HuH-7 (cell line): Measurements from ENCODE around the gene SMG6.

ENCODE experiments used
- DNase-seq: peaks from one replicate; pipeline ENCODE4 v3.0.0; 2011; ENCODE audit warnings: low spot score

The SMG6 gene

DNA sequence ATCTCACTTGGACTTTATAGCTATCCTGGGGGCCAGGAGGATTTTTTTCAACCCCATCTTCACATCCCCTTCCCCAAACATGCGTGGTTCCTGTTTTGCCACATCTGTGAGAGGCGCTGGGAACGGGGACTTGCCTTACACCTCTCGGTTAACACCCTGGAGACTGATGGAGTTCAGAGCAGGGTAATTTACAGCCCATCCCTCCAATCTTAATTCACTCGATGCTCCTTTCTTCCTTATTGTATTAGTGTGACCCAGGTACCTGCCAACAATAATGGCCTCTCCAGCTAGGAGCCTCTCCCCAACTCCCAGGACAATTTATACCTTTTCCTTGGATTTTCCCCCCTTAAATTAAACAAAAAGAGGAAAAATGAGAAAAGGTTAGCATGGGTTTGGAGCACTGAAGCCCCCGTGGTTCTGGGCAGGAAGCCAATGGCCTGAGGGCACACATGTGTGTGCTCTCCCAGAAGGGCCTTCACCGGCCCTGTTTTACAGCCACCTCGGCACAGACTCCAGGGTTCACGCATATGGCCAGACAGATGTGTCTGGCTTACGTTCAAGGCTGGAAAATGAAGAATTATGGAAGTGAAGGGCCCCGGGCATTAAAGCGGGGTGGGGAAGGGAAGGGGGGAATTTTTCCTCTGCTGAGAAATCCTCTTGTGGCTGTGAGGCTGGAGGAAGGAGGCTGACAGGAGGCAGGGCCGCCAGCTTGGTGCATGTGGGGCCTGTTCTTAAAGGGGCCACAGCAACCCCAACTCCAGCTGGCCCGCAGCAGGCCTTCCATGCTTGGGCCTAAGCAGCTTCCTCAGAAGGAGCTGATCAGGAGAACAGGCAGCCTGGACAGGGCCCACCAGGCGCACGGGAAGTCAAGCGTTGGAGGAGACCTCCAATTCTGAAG, 227.2 kb downstream of the SMG6 start:
- no peak for DNase-seq

DNA sequence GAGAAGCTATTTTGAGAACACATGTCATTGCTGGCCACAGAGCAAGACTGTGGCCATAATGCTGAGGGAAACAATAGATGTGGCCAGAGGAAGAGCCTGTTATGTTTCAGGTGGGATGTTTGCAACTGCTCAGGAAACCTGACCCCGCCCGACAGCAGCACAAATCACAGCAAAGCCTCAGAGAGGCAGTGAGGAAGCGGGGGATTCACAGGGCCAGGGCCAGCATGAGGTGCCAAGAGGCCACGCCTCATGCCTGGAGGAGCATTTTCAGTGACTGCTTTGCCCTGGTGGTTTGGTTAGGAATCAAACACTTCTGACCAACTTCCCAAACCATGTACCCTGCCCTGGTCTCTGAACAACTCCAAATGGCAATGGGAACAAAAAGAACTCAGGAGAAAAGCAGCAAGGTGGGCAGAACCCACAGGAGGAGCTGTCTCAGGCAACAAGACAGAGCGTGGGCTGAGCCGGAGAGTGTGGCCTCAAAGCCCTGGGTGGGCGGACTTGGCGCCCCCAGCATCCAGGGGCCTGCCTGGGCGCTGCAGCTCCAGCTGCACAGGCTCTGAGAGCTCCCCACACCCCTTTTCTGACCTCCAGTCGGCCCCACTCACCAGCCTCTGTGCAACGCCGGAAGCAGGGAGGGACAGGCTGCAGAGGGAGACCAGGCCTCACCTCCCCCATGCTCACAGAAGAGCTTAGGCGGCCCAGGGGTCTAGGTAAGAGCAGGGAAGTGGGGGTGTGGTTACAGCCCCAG, 228.1 kb downstream of the SMG6 start:
- no peak for DNase-seq

DNA sequence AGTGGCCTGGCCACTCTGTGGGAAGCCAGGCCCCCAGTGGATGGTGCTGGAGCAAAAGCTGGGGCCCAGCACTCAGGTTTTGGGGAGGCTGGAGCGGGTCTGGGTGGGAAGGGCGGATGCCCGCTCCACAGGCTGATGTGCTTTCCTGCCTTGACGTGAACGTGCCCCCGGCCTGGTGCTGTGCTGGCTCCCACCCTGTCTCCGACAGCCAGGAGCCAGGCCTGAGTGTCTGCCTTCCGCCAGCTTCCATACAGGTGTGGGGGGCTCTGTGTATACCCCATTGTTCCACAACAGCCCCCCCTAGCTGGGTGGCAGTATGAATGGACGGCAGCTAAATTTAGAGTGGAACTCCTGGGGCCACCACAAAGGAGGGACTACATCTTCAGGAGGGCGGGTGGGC, 228.7 kb downstream of the SMG6 start:
- DNase-seq: no peak

DNA sequence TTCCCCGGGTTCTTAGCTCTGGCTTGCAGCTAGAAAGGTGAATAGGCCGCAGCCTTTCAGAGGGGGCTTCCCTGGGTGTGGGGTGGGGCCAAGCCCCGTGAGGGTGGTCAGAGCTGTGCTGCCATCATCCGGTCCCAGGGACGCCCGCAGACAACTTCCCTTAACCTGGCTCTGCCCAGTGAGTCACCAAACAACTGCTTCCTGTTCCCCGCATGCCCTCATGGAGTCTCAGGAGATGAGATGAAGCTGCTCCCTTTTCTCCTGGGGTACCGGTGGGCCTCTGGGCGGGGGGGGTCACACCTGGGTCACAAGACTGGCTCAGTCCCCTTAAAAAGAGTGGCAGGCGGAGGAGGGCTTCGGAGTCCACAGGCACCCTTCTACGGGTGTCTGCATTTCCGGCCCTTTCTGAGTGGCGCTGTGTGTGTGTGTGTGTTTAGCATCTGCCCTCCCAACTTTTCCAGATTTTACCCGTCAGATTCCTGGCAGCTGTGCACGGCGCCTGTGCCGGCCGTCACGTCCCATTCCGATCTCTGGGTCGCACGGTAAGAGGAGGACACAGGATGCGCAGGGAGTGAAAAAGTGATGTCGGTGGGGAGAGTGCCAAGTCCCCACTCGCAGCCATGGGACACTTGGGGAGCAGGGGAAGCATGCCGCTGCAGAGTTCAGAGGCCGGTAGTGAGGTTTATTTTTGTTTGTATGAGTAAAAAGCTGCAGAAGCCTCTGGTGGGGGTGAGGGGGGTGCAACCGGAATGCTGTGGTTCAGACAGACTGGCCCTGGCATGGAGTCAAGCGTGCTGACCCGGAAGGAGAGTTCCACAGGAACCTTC, 231.9 kb downstream of the SMG6 start:
- DNase-seq: no peak

DNA sequence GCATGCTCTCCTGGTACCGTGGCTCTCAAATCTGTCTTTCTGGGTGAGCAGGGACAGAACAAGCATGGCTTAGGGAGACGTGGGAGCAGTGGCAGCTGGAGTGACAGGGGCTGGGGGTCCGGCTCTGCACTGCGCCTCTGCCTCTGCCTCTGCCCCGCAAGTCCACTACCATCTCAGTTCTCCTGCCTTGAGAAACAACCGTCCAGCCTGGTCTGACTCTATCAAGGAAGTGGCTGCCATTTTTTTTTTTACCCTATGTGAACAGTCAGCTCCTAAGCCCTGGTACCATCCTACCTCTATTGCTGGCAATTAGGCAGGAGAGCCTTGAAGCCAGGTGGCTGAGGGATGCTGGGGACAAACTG, 232.6 kb downstream of the SMG6 start:
- DNase-seq: no peak

DNA sequence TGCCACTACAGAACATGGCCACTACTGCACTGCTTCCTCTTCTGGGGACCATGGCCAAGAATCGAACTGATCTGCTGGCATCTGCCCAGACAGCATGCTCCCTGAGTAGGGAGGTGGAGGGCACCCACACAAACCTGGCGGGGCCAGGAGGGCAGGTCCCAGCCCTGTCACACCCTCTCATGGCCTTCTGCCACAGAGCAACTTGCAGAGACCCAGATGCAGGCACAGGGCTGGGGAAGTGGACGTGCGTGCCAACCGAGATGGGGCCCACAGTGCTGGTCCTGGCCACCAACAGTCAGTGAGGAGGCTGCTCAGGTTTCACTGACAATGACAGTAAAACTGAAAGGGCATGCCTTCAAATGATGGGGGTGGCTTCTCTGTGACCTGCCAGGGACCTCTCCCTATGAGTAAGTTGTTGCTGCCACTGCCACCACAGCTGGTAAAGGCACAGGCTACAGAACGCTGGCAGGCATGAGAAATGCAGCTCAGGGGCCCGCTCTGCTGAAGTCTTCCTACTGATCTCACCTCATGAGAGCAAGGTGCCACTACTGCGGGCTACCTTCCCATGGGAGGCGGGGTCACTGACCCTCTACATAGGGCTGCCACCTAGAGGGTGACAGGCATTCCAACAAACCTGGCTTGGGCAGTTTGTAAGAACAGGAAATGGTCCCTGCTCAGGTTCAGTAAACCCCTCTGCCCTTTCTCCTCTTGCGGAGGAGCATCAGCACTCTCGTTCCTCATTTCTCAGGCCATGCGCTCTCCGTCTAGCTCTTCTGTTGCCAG, 233.2 kb downstream of the SMG6 start:
- no peak for DNase-seq

DNA sequence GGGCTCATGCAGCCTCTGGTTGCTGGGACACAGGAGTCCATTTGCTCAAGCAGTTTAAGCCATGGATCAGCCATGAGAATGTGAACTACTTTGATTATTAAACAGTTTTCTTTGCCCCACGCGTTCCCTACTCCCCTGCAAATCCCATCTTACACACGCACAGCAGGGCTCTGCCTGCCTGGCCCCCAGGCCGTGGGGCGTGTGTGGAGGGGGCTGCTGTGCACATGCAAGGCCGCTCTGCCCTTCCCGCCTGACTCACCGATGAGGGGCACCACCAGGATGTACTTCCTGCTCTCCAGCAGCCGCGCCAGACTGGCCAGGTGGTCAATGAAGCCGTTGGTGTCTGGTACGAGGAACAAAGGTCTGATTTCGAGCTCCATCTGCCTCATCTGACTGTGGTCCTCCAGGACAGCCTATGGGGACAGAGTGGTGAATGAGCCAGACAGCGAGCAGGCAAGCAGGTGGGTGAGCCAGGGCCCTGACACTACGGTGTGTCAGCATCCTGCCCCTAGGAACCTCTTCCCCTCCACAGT, 235.0 kb downstream of the SMG6 start:
- DNase-seq: no peak

DNA sequence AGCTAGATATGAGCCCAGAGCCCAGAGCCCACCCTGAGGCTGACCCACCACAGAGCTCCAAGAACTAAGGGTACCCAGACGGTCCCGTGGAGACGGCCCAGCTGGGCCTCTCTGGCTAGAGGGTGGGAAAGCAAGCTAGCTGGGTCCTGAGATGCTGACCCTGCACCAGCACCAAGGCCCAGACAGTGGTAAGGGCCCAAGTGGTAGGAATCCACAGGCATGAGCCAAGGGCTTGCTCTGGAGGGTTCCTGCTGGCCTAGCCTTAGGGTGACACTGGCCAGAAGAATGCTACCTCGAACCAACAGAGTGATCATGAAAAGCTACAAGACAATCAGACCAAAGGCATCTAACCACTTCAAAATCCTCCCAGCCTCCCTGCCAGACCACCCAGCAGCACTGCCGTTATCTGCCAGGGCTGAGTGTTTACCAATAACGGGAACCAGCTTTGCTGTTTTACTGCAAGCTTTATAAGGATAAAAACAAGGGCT, 235.5 kb downstream of the SMG6 start:
- no peak for DNase-seq

DNA sequence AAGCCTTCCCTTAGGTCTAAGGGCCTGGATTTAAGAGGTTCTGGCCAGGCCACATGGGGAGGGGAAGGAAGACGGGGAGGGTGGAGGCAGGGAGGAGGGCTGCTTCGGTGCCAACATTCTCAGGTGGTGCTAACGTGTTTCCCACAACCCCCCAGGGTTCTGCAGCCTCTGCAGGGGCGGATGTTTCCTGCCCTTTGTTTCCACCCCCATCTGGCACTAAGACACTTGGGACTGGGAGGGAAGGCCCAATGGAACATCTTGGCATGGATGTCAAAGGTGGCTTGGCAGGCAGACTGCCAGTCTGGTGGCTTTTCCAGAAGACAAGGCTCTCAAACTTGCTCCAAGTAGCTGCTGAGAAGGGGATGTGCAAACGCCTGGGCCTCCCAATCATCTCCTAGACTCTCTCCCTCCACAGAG, 236.0 kb downstream of the SMG6 start:
- no peak for DNase-seq

DNA sequence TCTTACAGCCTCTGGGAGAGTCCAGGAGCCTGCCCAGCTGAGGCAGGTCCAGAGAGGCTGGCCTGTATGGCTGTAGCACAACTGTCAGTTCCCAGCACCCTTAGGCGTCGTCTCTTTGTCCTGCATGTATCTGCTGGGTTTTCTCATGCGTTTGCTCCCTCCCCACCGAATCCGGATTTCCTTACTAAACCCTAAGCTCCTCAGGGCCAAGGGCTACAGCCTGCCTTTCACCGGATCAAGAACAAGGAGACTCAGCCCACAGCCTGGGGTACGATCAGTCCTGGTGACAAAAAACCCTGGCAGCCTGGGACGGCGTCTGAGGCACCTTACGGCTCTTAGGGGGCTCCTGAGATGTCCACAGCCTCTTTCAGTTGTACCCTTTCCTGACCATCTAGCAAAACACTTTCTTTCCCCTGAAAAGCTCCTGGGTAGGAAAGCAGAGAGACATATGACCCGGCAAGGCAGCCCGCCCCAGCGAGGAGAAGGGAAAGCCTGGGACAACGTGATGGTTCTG, 236.5 kb downstream of the SMG6 start:
- DNase-seq: no peak

DNA sequence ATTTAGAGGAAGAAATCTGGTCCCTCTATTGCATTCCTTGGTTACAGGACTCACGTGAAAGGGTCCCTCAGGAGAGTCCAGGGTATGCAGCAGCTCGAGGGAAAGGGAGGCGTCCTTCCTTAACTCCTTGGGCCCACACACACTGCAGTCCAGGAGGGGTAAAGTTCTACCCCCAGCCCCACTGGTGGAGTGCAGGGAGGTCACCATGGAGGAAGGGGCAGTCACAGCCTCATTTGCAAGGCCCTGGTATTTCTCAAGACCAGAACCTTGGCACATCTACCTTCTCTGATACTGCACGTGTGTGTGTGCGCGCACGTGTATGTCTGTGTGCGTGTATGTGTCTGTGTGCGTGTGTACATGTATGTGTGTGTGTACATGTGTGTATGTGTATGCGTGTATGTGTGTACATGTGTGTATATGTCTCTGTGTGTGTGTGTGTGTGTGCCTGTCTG, 237.6 kb downstream of the SMG6 start:
- no peak for DNase-seq

DNA sequence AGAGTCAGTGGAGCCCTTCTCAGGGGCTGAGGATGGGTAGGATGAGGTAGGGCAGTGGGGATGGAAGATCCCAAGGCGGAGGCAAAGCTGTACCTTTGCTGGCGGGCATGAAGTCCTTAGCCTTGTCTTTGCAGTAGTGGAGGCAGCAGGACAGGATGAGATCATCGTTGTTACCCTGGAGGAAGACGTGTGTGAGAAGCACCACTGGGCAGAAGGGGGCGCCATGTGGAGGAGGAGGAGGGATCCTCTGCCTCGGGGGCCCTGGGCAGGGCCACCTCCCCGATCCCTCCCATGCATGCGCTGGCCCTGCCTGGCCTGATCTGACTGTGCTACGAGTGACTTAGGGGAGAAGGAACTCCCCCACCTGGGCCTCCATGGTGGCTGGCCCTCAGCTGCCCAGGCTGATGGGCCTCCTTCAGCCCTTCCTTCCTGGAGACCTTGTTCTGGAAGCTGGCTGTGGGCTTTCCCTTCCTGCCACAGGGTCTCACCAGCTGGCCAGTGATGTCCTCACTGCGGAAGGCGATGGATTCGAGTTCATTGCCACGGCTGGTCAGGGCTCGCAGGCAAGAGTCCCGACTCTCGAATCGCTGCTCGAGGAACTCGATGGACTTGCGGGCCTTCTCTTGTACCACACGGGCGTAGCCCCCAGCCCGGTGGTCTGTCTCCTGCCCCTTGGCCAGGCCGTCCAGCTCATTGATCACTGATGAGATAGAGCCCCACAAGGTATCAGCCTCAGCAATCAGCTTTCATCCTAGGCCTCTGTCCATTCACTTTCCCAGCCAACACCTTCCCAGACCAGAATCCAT, 238.4 kb downstream of the SMG6 start:
- peak; percentile 64 for DNase-seq

DNA sequence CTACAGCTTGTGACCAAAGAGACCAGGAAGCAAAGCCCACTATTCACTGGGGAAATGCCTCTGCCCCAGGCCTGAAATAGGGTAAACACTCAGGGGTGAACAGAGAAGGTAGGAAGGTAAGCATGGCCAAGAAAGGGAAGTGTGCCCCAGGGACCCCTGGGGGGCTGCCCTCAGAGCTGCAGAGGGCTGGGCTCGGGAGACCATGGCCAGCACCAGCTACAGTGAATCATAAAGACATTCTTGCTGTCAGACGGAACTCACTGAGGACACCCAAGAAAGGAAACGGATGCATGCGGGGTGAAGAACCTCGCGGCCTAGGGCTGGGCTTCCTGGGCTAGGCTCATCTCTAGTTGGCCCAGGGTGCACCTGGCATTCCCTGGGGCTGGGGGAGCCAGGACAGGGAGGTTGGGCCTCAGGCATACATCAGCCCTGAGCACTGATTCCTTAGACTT, 239.0 kb downstream of the SMG6 start:
- no peak for DNase-seq

DNA sequence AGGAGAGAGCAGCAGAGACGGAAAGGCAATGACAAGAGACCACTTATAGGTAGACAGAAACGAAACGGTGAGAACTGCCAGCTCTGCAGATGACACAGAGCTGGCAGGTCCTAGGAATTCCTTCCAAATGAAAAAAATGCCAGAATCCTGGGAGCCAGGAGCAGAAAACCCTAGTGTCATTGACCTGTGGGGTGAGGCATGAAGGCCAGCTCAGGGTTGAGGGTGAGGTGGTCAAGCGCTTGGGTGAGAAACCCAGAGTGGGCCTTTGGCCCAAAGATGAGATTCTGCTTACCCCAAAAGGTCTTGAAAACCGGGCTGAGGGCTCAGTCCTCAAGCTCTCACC, 239.5 kb downstream of the SMG6 start:
- DNase-seq: no peak

DNA sequence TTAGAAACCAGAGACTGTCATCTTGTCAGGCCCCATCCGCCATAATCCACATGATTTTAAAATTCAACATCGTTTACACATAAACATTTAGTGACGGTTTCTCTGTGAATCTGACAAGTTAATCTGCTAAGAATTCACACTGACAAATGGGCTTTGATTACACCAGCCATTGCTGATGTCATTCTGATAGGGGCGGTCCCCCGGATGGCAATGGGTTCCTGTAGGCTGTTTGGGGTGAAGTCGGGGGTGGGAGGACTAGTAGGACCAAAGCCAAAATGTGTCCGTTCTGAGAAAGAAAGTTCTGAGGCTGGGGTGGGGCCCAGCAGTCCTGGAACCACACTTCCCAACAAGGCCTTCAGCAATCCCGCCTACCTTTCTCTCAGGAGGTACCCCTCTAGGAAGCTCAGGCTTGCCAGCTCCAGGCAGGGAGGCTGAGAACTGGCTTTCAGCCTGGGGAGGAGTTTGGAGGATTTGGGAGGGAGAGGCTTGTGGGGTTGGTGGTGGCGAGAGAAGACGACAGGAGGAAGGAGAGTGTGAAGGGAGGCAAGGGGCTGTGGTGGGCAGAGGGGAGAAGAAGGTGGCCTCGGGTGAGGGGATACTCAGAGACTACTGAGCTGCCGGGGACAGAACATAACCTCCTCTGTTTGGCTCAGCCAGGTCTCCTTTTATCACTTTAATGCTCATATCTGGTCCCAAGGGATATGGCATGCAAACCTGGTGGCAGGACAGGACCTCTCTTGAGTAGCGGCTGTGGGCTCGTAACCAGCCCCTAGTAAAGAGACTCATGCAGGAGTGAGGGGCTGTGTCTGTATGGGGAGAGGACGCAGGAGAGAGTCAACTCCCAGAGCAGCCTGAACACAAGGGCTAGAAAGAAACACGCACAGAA, 240.1 kb downstream of the SMG6 start:
- DNase-seq: no peak

DNA sequence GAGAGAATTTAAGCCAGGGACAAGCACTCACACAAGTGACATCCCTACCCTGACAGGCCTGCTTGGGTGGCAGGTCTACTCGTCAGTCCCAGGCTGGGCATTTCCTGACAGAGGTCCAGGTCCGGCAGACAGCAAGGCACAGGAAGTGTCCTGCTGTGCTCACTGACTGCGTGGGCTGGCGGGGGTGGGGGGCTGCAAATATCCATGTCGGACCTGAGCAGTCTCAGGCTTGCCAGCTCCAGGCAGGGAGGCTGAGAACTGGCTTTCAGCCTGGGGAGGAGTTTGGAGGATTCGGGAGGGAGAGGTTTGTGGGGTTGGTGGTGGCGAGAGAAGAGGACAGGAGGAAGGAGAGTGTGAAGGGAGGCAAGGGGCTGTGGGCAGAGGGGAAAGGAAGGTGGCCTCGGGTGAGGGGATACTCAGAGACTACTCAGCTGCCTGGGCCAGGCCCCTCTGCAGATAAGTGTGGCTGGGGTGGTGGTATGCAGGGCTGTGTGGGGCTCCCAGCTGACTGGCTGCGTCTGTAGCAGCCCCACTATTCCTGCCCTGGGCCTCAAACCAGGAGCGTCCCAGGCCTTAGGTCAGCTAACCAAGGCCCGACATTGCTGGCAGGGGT, 240.9 kb downstream of the SMG6 start:
- no peak for DNase-seq

DNA sequence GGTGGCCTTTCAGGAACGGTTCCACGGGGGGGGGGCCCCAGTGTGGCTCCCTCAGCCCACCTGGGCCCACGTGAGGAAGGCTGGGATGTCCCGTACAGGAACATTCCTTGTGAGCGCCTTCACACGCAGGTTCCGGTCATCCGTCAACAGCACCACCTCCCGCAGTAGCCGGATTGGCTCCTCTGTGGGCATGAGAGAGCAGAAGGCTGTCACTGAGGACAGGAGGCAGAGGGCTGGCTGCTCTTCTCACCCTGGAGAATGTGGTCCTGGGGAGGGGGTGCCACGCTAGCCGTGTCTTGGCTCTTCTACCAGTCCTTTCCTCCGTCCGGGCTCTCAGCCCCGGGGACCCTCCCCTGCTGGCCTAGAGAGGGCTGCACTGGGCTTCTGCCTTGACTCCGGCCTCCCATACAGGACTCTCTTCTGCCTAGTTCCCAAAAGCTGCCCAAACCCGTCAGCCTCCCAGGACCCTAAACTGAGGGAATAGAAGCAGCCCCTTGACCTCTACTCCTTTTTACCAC, 242.1 kb downstream of the SMG6 start:
- DNase-seq: no peak

DNA sequence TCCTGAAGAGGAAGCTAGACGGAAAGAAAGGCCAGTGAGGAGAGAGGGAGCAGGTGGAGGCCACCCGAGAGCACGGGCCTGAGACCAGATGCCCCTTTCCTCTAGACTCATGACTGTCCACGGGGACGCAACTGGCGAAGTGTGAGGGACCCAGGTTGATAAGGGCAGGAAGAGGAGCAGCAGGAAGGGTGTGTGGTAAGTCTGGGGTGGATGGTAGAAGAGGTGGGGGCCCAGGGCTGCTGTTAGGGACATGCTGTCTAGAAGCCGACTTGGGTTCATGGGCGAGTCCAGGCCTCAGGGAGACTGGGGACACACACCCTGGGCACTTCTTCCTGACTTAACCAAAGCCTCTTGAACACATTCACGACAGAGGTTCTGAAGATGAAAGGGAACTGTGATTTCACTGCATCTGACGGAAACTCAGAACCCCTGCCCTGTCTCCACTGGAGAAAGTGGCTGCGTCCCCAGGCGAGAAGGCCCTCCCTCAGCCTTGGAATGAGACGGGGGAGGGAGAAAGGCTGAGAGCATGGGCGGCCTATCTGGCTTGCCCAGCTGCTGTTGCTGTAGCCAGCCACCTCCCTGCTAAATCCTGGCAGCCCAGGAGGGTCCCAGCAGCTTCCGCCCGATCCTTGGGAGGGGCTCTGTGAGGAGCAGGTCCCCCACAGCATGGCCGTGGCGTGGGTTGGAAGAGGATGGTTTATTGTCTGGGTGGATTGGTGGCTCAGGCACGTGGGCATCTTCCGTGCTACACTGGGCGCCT, 242.7 kb downstream of the SMG6 start:
- no peak for DNase-seq
